ENCODE measurements around the gene IL1RAPL1. TPM values are rescaled to one million over a fixed set of nuclear protein-coding genes. Genes with fewer than 3 reads are reported as not detected.

The IL1RAPL1 gene
- polyA plus RNA-seq, 1 donor from 2014 or later: not detected

- H3K79me2 ChIP-seq (replicated peaks; ENCODE audit: insufficient read depth, low read length): no peaks in the 10 kb centered on the region
- no peaks in the 10 kb centered on the region for H3F3A ChIP-seq (ENCODE audit: insufficient read depth, low read length, poor library complexity, severe bottlenecking)
- H3K4me2 ChIP-seq (ENCODE audit: low read length): no peak overlapping the region
- no peaks in the 10 kb centered on the region for H3K36me3 ChIP-seq (ENCODE audit: insufficient read depth, low read length)
- no peaks in the 10 kb centered on the region for H4K20me1 ChIP-seq (ENCODE audit: insufficient read depth)
- H3K27ac ChIP-seq (ENCODE audit: low read length): no peak overlapping the region
- H3K4me3 ChIP-seq (ENCODE audit: low read length): no peak overlapping the region
- H3K9me2 ChIP-seq (ENCODE audit: insufficient read depth, low read length): no peaks in the 10 kb centered on the region
- no peak overlapping the region for H2AFZ ChIP-seq (ENCODE audit: low read depth, low read length)
- H3K9ac ChIP-seq (ENCODE audit: low read length): no peak overlapping the region
- no peak for TF ChIP-seq TAF1 (IDR thresholded peaks at IDR 0.05; ENCODE audit: low read depth)
- no peak for TF ChIP-seq EZH2 (IDR thresholded peaks at IDR 0.05; ENCODE audit: borderline replicate concordance, insufficient read depth, low read length, poor library complexity, severe bottlenecking)
- TF ChIP-seq, protein P1, sequence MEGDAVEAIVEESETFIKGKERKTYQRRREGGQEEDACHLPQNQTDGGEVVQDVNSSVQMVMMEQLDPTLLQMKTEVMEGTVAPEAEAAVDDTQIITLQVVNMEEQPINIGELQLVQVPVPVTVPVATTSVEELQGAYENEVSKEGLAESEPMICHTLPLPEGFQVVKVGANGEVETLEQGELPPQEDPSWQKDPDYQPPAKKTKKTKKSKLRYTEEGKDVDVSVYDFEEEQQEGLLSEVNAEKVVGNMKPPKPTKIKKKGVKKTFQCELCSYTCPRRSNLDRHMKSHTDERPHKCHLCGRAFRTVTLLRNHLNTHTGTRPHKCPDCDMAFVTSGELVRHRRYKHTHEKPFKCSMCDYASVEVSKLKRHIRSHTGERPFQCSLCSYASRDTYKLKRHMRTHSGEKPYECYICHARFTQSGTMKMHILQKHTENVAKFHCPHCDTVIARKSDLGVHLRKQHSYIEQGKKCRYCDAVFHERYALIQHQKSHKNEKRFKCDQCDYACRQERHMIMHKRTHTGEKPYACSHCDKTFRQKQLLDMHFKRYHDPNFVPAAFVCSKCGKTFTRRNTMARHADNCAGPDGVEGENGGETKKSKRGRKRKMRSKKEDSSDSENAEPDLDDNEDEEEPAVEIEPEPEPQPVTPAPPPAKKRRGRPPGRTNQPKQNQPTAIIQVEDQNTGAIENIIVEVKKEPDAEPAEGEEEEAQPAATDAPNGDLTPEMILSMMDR (IDR thresholded peaks at IDR 0.05; ENCODE audit: poor library complexity, severe bottlenecking): no peak
- no peak for TF ChIP-seq MXI1 (conservative IDR thresholded peaks at IDR 0.05; ENCODE audit: poor library complexity, severe bottlenecking)
- TF ChIP-seq RAD21 (conservative IDR thresholded peaks at IDR 0.05): no peak
- peak; percentile 65 for TF ChIP-seq POLR2AphosphoS5 (IDR thresholded peaks at IDR 0.05)
- peak; percentile 92 for TF ChIP-seq EP300 (conservative IDR thresholded peaks at IDR 0.05; ENCODE audit: poor library complexity, severe bottlenecking)
- no peaks in the 10 kb centered on the region for H3K9me3 ChIP-seq (ENCODE audit: low read length)
- H3K27me3 ChIP-seq (ENCODE audit: insufficient read depth, low read depth, low read length): no peaks in the 10 kb centered on the region
These were observed 698.4 kb downstream of the IL1RAPL1 start for GRCh38 chrX:29285664-29286063.

GRCh38 chrX:29295987-29296680, 708.9 kb downstream of the IL1RAPL1 start:
- no peaks in the 10 kb centered on the region for H3K36me3 ChIP-seq (ENCODE audit: insufficient read depth, low read length)
- no peaks in the 10 kb centered on the region for H3K9me3 ChIP-seq (ENCODE audit: low read length)
- H3K9me2 ChIP-seq (ENCODE audit: insufficient read depth, low read length): no peaks in the 10 kb centered on the region
- H4K20me1 ChIP-seq (ENCODE audit: insufficient read depth): no peaks in the 10 kb centered on the region
- no peaks in the 10 kb centered on the region for H3F3A ChIP-seq (ENCODE audit: insufficient read depth, low read length, poor library complexity, severe bottlenecking)
- no peak overlapping the region for H3K4me2 ChIP-seq (ENCODE audit: low read length)
- no peak overlapping the region for H3K4me3 ChIP-seq (ENCODE audit: low read length)
- no peak overlapping the region for H3K9ac ChIP-seq (ENCODE audit: low read length)
- no peaks in the 10 kb centered on the region for H3K27me3 ChIP-seq (ENCODE audit: insufficient read depth, low read depth, low read length)
- H3K79me2 ChIP-seq (replicated peaks; ENCODE audit: insufficient read depth, low read length): no peaks in the 10 kb centered on the region
- no peak overlapping the region for H3K27ac ChIP-seq (ENCODE audit: low read length)
- TF ChIP-seq POLR2AphosphoS5 (IDR thresholded peaks at IDR 0.05) (no peak), SMC3 (conservative IDR thresholded peaks at IDR 0.05; ENCODE audit: poor library complexity) (no peak), EP300 (conservative IDR thresholded peaks at IDR 0.05; ENCODE audit: poor library complexity, severe bottlenecking) (no peak), RAD21 (conservative IDR thresholded peaks at IDR 0.05) (no peak), MXI1 (conservative IDR thresholded peaks at IDR 0.05; ENCODE audit: poor library complexity, severe bottlenecking) (no peak), EZH2 (IDR thresholded peaks at IDR 0.05; ENCODE audit: borderline replicate concordance, insufficient read depth, low read length, poor library complexity, severe bottlenecking) (no peak), TAF1 (IDR thresholded peaks at IDR 0.05; ENCODE audit: low read depth) (no peak)
- TF ChIP-seq, protein P2, sequence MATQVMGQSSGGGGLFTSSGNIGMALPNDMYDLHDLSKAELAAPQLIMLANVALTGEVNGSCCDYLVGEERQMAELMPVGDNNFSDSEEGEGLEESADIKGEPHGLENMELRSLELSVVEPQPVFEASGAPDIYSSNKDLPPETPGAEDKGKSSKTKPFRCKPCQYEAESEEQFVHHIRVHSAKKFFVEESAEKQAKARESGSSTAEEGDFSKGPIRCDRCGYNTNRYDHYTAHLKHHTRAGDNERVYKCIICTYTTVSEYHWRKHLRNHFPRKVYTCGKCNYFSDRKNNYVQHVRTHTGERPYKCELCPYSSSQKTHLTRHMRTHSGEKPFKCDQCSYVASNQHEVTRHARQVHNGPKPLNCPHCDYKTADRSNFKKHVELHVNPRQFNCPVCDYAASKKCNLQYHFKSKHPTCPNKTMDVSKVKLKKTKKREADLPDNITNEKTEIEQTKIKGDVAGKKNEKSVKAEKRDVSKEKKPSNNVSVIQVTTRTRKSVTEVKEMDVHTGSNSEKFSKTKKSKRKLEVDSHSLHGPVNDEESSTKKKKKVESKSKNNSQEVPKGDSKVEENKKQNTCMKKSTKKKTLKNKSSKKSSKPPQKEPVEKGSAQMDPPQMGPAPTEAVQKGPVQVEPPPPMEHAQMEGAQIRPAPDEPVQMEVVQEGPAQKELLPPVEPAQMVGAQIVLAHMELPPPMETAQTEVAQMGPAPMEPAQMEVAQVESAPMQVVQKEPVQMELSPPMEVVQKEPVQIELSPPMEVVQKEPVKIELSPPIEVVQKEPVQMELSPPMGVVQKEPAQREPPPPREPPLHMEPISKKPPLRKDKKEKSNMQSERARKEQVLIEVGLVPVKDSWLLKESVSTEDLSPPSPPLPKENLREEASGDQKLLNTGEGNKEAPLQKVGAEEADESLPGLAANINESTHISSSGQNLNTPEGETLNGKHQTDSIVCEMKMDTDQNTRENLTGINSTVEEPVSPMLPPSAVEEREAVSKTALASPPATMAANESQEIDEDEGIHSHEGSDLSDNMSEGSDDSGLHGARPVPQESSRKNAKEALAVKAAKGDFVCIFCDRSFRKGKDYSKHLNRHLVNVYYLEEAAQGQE (IDR thresholded peaks at IDR 0.05; ENCODE audit: borderline replicate concordance): no peak
- TF ChIP-seq, protein P1 (IDR thresholded peaks at IDR 0.05; ENCODE audit: poor library complexity, severe bottlenecking): no peak
- H2AFZ ChIP-seq (ENCODE audit: low read depth, low read length): no peak overlapping the region
